Colonic mucosa (tissue), 4 donors: ENCODE data around the gene MRPL36. TPM values are rescaled to one million over a fixed set of nuclear protein-coding genes. Genes with fewer than 3 reads are reported as not detected.

Experiments
- DNase-seq: peaks from one replicate; pipeline ENCODE4 v3.0.0-alpha.2; 2020
- H3K27ac ChIP-seq: fragments of 200-600 bp; one replicate; pipeline ENCODE4 v1.8.0; 2021
- H3K27me3 ChIP-seq: fragments of 200-600 bp; one replicate; pipeline ENCODE4 v1.8.0; 2021
- H3K36me3 ChIP-seq: fragments of 200-600 bp; one replicate; pipeline ENCODE4 v1.8.0; 2021
- H3K4me1 ChIP-seq: fragments of 200-600 bp; one replicate; pipeline ENCODE4 v1.8.0; 2021; ENCODE audit warnings: mild to moderate bottlenecking
- H3K4me3 ChIP-seq: fragments of 200-600 bp; one replicate; pipeline ENCODE4 v1.8.0; 2021
- H3K9ac ChIP-seq, 2 donors: one replicate each; pipeline ENCODE4 v1.7.0; 2013; ENCODE audit warnings: control low read depth in 2 of 2, low read depth in 2 of 2, low read length in 2 of 2
- H3K9me3 ChIP-seq: fragments of 200-600 bp; one replicate; pipeline ENCODE4 v1.8.0; 2021
- CTCF ChIP-seq: fragments of 200-600 bp; IDR thresholded peaks from one replicate; pipeline ENCODE4 v1.8.0; 2022; ENCODE audit warnings: antibody characterized with exemption, mild to moderate bottlenecking
- intact Hi-C: fragments of 100-400 bp; cut with DNase I; formaldehyde crosslinking; loops from one replicate; pipeline ENCODE4 v1.14.1; 2022
- total RNA-seq, 2 donors: library from RNA; stranded (reverse); fragmentation: NEBNext Ultra II Directional in 1 of 2; extraction: Animal tissue kit (Norgen Biotek cat#: 25700) in 1 of 2; gene quantifications; one replicate each; pipeline ENCODE4 v1.2.1, GENCODE V29; 2021
- donor health status: healthy.
- donor health status: DM: no; HTN: no; CAD: no.
- donor health status: DM: no; HTN: no; CAD: no.

MRPL36 gene
- total RNA-seq, 2 donors from 2014 or later = 33.0 to 56.3 TPM

GRCh38 chr5:1787472-1788047 is 12.1 kb downstream of the MRPL36 start:
- no peak for TF ChIP-seq CTCF
- Histone ChIP-seq H3K27me3 (no peaks in the 10 kb centered on the region), H3K4me3 (no peak overlapping the region), H3K4me1 (no peaks in the 10 kb centered on the region), H3K9me3 (no peaks in the 10 kb centered on the region), H3K36me3 (no peaks in the 10 kb centered on the region), H3K9ac (no peak overlapping the region), H3K27ac (no peak overlapping the region)
- intact Hi-C loops = no loop called here
- no peak for DNase-seq

GRCh38 chr5:1786621-1787471 is 12.8 kb downstream of the MRPL36 start:
- H3K9ac ChIP-seq = no peak overlapping the region
- DNase-seq = no peak

GRCh38 chr5:1785984-1786383 is 13.7 kb downstream of the MRPL36 start:
- H3K4me3 ChIP-seq = no peak overlapping the region
- H3K36me3 ChIP-seq = no peaks in the 10 kb centered on the region
- no peak for DNase-seq
- no peaks in the 10 kb centered on the region for H3K4me1 ChIP-seq
- TF ChIP-seq CTCF = no peak
- no peaks in the 10 kb centered on the region for H3K27me3 ChIP-seq
- intact Hi-C loops = no loop called here
- H3K9me3 ChIP-seq = no peaks in the 10 kb centered on the region
- no peak overlapping the region for H3K9ac ChIP-seq
- no peak overlapping the region for H3K27ac ChIP-seq

More at GRCh38 chr5:1786621-1787471, 12.8 kb downstream of the MRPL36 start:
- TF ChIP-seq CTCF = no peak
- Histone ChIP-seq H3K9me3 (no peaks in the 10 kb centered on the region), H3K36me3 (no peaks in the 10 kb centered on the region), H3K4me1 (no peaks in the 10 kb centered on the region), H3K4me3 (no peak overlapping the region), H3K27me3 (no peaks in the 10 kb centered on the region), H3K27ac (no peak overlapping the region)
- intact Hi-C loops = no loop called here

- H3K4me3 ChIP-seq = no peak overlapping the region
- H3K4me1 ChIP-seq = no peaks in the 10 kb centered on the region
- intact Hi-C loops = no loop called here
- no peaks in the 10 kb centered on the region for H3K27me3 ChIP-seq
- TF ChIP-seq CTCF = no peak
- H3K9ac ChIP-seq = no peak overlapping the region
- H3K9me3 ChIP-seq = no peaks in the 10 kb centered on the region
- H3K36me3 ChIP-seq = no peaks in the 10 kb centered on the region
- DNase-seq = no peak
- no peak overlapping the region for H3K27ac ChIP-seq
These were observed 14.6 kb downstream of the MRPL36 start for GRCh38 chr5:1785062-1785461.

- H3K4me1 ChIP-seq = no peaks in the 10 kb centered on the region
- H3K27me3 ChIP-seq = no peaks in the 10 kb centered on the region
- H3K36me3 ChIP-seq = no peaks in the 10 kb centered on the region
- TF ChIP-seq CTCF = no peak
- H3K9me3 ChIP-seq = no peaks in the 10 kb centered on the region
- no peak for DNase-seq
- no peak overlapping the region for H3K4me3 ChIP-seq
- H3K27ac ChIP-seq = no peak overlapping the region
- H3K9ac ChIP-seq = no peak overlapping the region
- intact Hi-C loops = no loop called here
These were observed 15.2 kb downstream of the MRPL36 start for GRCh38 chr5:1784197-1785050.
